GM12878 (cell line): ENCODE results near the gene TSPAN15.

Source experiments
- ETV6 ChIP-seq, 2 experiments: fragments of 450-650 bp in 1 of 2; IDR thresholded peaks in 1 of 2; conservative IDR thresholded peaks in 1 of 2; 2 replicates each; pipeline ENCODE4 v1.6.1; 2014; ENCODE audit warnings: antibody characterized with exemption in 1 of 2, borderline replicate concordance in 1 of 2, low read depth in 1 of 2, mild to moderate bottlenecking in 1 of 2, moderate library complexity in 1 of 2
- FOXM1 ChIP-seq: IDR thresholded peaks from 2 replicates; pipeline ENCODE4 v1.6.1; 2012; ENCODE audit warnings: low read depth, mild to moderate bottlenecking, inconsistent platforms, low read length, moderate library complexity
- RCOR1 ChIP-seq: conservative IDR thresholded peaks from 2 replicates; pipeline ENCODE4 v1.6.1; 2012; ENCODE audit warnings: low read depth, low read length, improper control_type of control experiment
- SMAD5 ChIP-seq: IDR thresholded peaks from 2 replicates; pipeline ENCODE4 v1.6.1; 2016; ENCODE audit warnings: antibody characterized with exemption, low read depth
- TBL1XR1 ChIP-seq: IDR thresholded peaks from 2 replicates; pipeline ENCODE4 v1.6.1; 2012; ENCODE audit warnings: low read depth, low read length, improper control_type of control experiment
- TF ChIP-seq, protein P1 (sequence below), 3 experiments: IDR thresholded peaks in 2 of 3; conservative IDR thresholded peaks in 1 of 3; 2 replicates each; pipeline ENCODE4 v1.5.1; 2011; ENCODE audit warnings: low read depth in 3 of 3, low read length in 3 of 3, mild to moderate bottlenecking in 3 of 3, control low read depth in 2 of 3, moderate library complexity in 2 of 3, inconsistent platforms in 1 of 3, mixed read lengths in 1 of 3; ENCODE audit not compliant: control insufficient read depth in 2 of 3, insufficient read depth in 1 of 3; ENCODE audit errors: extremely low read depth in 1 of 3
- TF ChIP-seq, protein P2 (sequence below): fragments of 450-650 bp; IDR thresholded peaks from 2 replicates; pipeline ENCODE4 v1.6.1; 2018; ENCODE audit warnings: mild to moderate bottlenecking, low read depth, moderate library complexity; ENCODE audit not compliant: partially characterized antibody

DNA sequence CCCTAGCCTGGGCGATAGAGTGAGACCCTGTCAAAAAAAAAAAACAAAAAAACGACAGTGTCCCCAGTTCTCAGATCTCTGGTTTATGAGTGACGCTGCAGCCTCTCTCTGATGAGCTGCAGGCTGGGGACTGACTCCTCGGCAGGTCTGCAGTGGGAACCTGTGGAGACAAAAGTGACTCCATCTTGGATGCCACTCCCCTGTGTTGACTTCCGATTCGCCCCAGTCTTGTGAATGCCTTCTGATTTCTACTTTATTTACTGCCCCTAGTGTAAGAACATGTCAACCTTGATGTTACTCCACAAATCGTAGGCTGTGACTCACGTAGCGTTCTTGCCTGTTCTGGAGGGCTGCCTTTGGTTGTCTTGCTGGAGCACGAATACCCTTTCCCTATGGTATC is 40.8 kb upstream of the TSPAN15 start:
- TF ChIP-seq, protein P1, sequence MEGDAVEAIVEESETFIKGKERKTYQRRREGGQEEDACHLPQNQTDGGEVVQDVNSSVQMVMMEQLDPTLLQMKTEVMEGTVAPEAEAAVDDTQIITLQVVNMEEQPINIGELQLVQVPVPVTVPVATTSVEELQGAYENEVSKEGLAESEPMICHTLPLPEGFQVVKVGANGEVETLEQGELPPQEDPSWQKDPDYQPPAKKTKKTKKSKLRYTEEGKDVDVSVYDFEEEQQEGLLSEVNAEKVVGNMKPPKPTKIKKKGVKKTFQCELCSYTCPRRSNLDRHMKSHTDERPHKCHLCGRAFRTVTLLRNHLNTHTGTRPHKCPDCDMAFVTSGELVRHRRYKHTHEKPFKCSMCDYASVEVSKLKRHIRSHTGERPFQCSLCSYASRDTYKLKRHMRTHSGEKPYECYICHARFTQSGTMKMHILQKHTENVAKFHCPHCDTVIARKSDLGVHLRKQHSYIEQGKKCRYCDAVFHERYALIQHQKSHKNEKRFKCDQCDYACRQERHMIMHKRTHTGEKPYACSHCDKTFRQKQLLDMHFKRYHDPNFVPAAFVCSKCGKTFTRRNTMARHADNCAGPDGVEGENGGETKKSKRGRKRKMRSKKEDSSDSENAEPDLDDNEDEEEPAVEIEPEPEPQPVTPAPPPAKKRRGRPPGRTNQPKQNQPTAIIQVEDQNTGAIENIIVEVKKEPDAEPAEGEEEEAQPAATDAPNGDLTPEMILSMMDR (IDR thresholded peaks at IDR 0.05 in 2 of 3, conservative IDR thresholded peaks at IDR 0.05 in 1 of 3; ENCODE audit: control insufficient read depth in 2 of 3, extremely low read depth in 1 of 3, insufficient read depth in 1 of 3, low read depth in 3 of 3, low read length in 3 of 3), result no peak
- TF ChIP-seq, protein P2, sequence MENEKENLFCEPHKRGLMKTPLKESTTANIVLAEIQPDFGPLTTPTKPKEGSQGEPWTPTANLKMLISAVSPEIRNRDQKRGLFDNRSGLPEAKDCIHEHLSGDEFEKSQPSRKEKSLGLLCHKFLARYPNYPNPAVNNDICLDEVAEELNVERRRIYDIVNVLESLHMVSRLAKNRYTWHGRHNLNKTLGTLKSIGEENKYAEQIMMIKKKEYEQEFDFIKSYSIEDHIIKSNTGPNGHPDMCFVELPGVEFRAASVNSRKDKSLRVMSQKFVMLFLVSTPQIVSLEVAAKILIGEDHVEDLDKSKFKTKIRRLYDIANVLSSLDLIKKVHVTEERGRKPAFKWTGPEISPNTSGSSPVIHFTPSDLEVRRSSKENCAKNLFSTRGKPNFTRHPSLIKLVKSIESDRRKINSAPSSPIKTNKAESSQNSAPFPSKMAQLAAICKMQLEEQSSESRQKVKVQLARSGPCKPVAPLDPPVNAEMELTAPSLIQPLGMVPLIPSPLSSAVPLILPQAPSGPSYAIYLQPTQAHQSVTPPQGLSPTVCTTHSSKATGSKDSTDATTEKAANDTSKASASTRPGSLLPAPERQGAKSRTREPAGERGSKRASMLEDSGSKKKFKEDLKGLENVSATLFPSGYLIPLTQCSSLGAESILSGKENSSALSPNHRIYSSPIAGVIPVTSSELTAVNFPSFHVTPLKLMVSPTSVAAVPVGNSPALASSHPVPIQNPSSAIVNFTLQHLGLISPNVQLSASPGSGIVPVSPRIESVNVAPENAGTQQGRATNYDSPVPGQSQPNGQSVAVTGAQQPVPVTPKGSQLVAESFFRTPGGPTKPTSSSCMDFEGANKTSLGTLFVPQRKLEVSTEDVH, result no peak
- TF ChIP-seq RCOR1, result no peak
- no peak for TF ChIP-seq FOXM1
- no peak for TF ChIP-seq TBL1XR1
- TF ChIP-seq SMAD5, result no peak
- TF ChIP-seq ETV6 (conservative IDR thresholded peaks at IDR 0.05 in 1 of 2, IDR thresholded peaks at IDR 0.05 in 1 of 2; ENCODE audit: borderline replicate concordance in 1 of 2, low read depth in 1 of 2), result no peak
